Measurements from ENCODE around the gene HMGCR. TPM values are rescaled to one million over a fixed set of nuclear protein-coding genes. Genes with fewer than 3 reads are reported as not detected.
A peak's percentile ranks its signal among the peaks of the same experiment; 100 is the strongest.

Gene HMGCR
- total RNA-seq, 1 donor from 2014 or later: 80.8 TPM

- no peak for DNase-seq
Observed at GRCh38 chr5:75341934-75342333, 4.9 kb downstream of the HMGCR start.

- DNase-seq: no peak
Observed at GRCh38 chr5:75342836-75343235, 5.8 kb downstream of the HMGCR start.

GRCh38 chr5:75348241-75348640 lies 11.2 kb downstream of the HMGCR start:
- no peak for DNase-seq

GRCh38 chr5:75349663-75350062 lies 12.6 kb downstream of the HMGCR start:
- DNase-seq: no peak

GRCh38 chr5:75351139-75351926 lies 14.3 kb downstream of the HMGCR start:
- no peak for DNase-seq

DNA sequence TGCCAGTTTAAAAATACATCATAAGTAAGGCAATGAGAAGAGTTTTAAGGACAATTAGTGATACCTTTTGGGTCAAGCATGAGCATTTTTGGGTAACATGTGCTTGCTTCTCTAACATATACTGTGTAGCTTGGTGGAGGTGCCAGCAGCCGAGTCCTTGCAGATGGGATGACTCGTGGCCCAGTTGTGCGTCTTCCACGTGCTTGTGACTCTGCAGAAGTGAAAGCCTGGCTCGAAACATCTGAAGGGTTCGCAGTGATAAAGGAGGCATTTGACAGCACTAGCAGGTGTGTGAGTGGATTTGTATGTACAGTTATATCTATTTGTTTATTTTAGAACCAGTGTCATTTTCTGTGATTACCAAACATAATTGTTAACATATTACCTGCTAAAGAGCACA lies 18.2 kb downstream of the HMGCR start:
- no peak for DNase-seq

- DNase-seq: no peak
Observed at GRCh38 chr5:75356719-75357118, 19.7 kb downstream of the HMGCR start.

GRCh38 chr5:75358117-75358516 lies 21.1 kb downstream of the HMGCR start:
- DNase-seq: no peak

- no peak for DNase-seq
Observed at GRCh38 chr5:75361310-75361709, 24.3 kb downstream of the HMGCR start.

GRCh38 chr5:75362474-75362975 lies 25.5 kb downstream of the HMGCR start:
- no peak for DNase-seq

GRCh38 chr5:75363111-75363510 lies 26.1 kb downstream of the HMGCR start:
- DNase-seq: no peak

- DNase-seq: no peak
Observed at GRCh38 chr5:75363726-75364495, 26.9 kb downstream of the HMGCR start.

GRCh38 chr5:75364571-75365280 lies 27.7 kb downstream of the HMGCR start:
- DNase-seq: no peak

GRCh38 chr5:75365740-75366139 lies 28.7 kb downstream of the HMGCR start:
- no peak for DNase-seq

GRCh38 chr5:75366787-75367186 lies 29.8 kb downstream of the HMGCR start:
- no peak for DNase-seq

- peak; percentile 12 for DNase-seq
Observed at GRCh38 chr5:75367401-75367800, 30.4 kb downstream of the HMGCR start.

- DNase-seq: peak; percentile 61
Observed at GRCh38 chr5:75368391-75368790, 31.4 kb downstream of the HMGCR start.

- no peak for DNase-seq
Observed at GRCh38 chr5:75373862-75374261, 36.8 kb downstream of the HMGCR start.

- no peak for DNase-seq
Observed at GRCh38 chr5:75374394-75374814, 37.4 kb downstream of the HMGCR start.

DNA sequence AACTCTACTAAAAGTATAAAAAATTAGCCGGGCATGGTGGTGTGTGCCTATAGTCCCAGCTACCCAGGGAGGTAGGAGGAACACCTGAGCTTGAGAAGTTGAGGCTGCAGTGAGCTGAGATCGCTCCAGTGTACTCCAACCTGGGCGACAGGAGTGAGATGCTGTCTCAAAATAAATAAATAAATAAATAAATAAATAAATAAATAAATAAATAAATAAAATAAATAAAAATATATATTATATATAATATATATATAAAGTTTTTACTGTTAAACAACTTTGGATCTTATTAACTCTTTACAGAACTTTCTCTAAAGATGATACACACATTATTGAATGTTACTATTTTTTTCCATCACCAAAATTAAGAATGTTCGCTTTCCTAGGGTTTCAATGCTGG lies 38.4 kb downstream of the HMGCR start:
- DNase-seq: no peak

GRCh38 chr5:75380099-75380498 lies 43.1 kb downstream of the HMGCR start:
- DNase-seq: no peak

- DNase-seq: no peak
Observed at GRCh38 chr5:75381456-75381855, 44.4 kb downstream of the HMGCR start.

GRCh38 chr5:75384218-75384617 lies 47.2 kb downstream of the HMGCR start:
- no peak for DNase-seq

Measured in dermis blood vessel endothelial cell (primary cell).